HG02623 (cell line): ENCODE measurements around the gene OR13G1.
A peak's percentile ranks its signal among the peaks of the same experiment; 100 is the strongest.
"Not testable (repeated sequence)": the region's sequence is repeated elsewhere in the genome, so short reads cannot be mapped to it uniquely, and the experiment has no call there.

ENCODE experiments used
- ATAC-seq: cut with Tn5 transposase; IDR thresholded peaks from one replicate; pipeline ENCODE4 v1.9.1; 2021; ENCODE audit warnings: moderate library complexity; ENCODE audit not compliant: unreplicated experiment

OR13G1 gene

GRCh38 chr1:247679639-247680038, at the start of gene OR13G1:
OR13G1 (minus strand) TSS chr1:247679739; CDS start chr1:247673041, 6,698 bp downstream.
- no peak for ATAC-seq

- ATAC-seq, result no peak
Measured at GRCh38 chr1:247721222-247721621, 41.7 kb upstream of the OR13G1 start.

- no peak for ATAC-seq
Measured at GRCh38 chr1:247716546-247716945, 37.0 kb upstream of the OR13G1 start, which contains the start of gene OR6F1. OR6F1 (minus strand) TSS chr1:247716646; CDS start chr1:247712755, 3,891 bp downstream.

- ATAC-seq, result no peak
Measured at GRCh38 chr1:247713753-247714152, 34.2 kb upstream of the OR13G1 start.

- ATAC-seq, result not testable (repeated sequence)
Measured at GRCh38 chr1:247710681-247711080, 31.1 kb upstream of the OR13G1 start.

- ATAC-seq, result no peak
Measured at GRCh38 chr1:247701338-247701737, 21.8 kb upstream of the OR13G1 start.

- ATAC-seq, result peak; percentile 92
Measured at GRCh38 chr1:247681288-247681897, 1.9 kb upstream of the OR13G1 start.

GRCh38 chr1:247680171-247680570, 632 bp upstream of the OR13G1 start:
- ATAC-seq, result no peak

GRCh38 chr1:247669225-247669624, 10.3 kb downstream of the OR13G1 start:
- no peak for ATAC-seq

- ATAC-seq, result no peak
Measured at GRCh38 chr1:247656221-247656875, 23.2 kb downstream of the OR13G1 start.

- no peak for ATAC-seq
Measured at GRCh38 chr1:247653040-247653439, 26.5 kb downstream of the OR13G1 start.

GRCh38 chr1:247647864-247648263, 31.7 kb downstream of the OR13G1 start:
- ATAC-seq, result no peak

GRCh38 chr1:247646867-247647266, 32.7 kb downstream of the OR13G1 start:
- ATAC-seq, result no peak

GRCh38 chr1:247642742-247643141, 36.8 kb downstream of the OR13G1 start:
- no peak for ATAC-seq

- no peak for ATAC-seq
Measured at GRCh38 chr1:247639381-247639981, 40.1 kb downstream of the OR13G1 start.

GRCh38 chr1:247638781-247639180, 40.8 kb downstream of the OR13G1 start:
- no peak for ATAC-seq

GRCh38 chr1:247638011-247638410, 41.5 kb downstream of the OR13G1 start:
- ATAC-seq, result no peak

- no peak for ATAC-seq
Measured at GRCh38 chr1:247627951-247628350, 51.6 kb downstream of the OR13G1 start.
